ENCODE data around the gene PREB. TPM values are rescaled to one million over a fixed set of nuclear protein-coding genes. Genes with fewer than 3 reads are reported as not detected.

The PREB gene
- total RNA-seq, 1 donor from 2014 or later = 40.4 TPM

GRCh38 chr2:27154488-27154887 is 20.1 kb upstream of the PREB start:
- DNase-seq (ENCODE audit: low spot score) = no peak
- intact Hi-C loops (cut with DNase I) = no loop called here

GRCh38 chr2:27152796-27153464 is 18.5 kb upstream of the PREB start:
- intact Hi-C loops (cut with DNase I) = no loop called here
- no peak for DNase-seq (ENCODE audit: low spot score)

GRCh38 chr2:27152102-27152795 is 17.8 kb upstream of the PREB start:
- intact Hi-C loops (cut with DNase I) = no loop called here
- no peak for DNase-seq (ENCODE audit: low spot score)

GRCh38 chr2:27150639-27151230 is 16.3 kb upstream of the PREB start:
- DNase-seq (ENCODE audit: low spot score) = no peak
- intact Hi-C loops (cut with DNase I) = no loop called here

GRCh38 chr2:27149570-27150405 is 15.4 kb upstream of the PREB start:
- intact Hi-C loops (cut with DNase I) = no loop called here
- DNase-seq (ENCODE audit: low spot score) = no peak

GRCh38 chr2:27148801-27149439 is 14.5 kb upstream of the PREB start, which contains the start of gene TCF23:
TCF23 (plus strand) TSS chr2:27149004; CDS start chr2:27149134, 130 bp downstream.
- DNase-seq (ENCODE audit: low spot score) = peak; percentile 69
- intact Hi-C loops (cut with DNase I) = no loop called here

- no peak for DNase-seq (ENCODE audit: low spot score)
- intact Hi-C loops (cut with DNase I) = no loop called here
Observed at GRCh38 chr2:27147935-27148334, 13.5 kb upstream of the PREB start.

- intact Hi-C loops (cut with DNase I) = no loop called here
- no peak for DNase-seq (ENCODE audit: low spot score)
Observed at GRCh38 chr2:27145682-27146081, 11.2 kb upstream of the PREB start.

- no peak for DNase-seq (ENCODE audit: low spot score)
- intact Hi-C loops (cut with DNase I) = no loop called here
Observed at GRCh38 chr2:27143285-27143684, 8.8 kb upstream of the PREB start.

GRCh38 chr2:27139310-27139709 is 4.9 kb upstream of the PREB start, which contains the start of gene PRR30:
PRR30 (minus strand) TSS chr2:27139410; CDS start chr2:27138329, 1,081 bp downstream.
- no peak for DNase-seq (ENCODE audit: low spot score)
- intact Hi-C loops (cut with DNase I) = no loop called here

GRCh38 chr2:27138111-27138510 is 3.7 kb upstream of the PREB start:
- DNase-seq (ENCODE audit: low spot score) = no peak
- intact Hi-C loops (cut with DNase I) = no loop called here

GRCh38 chr2:27137322-27137935 is 3.0 kb upstream of the PREB start:
- no peak for DNase-seq (ENCODE audit: low spot score)
- intact Hi-C loops (cut with DNase I) = no loop called here

- intact Hi-C loops (cut with DNase I) = no loop called here
- DNase-seq (ENCODE audit: low spot score) = no peak
Observed at GRCh38 chr2:27136751-27137150, 2.3 kb upstream of the PREB start.

- intact Hi-C loops (cut with DNase I) = loop anchor here (2.0 kb wide), 1 partner anchor 77 kb away; the partner anchor contains the start of genes ATRAID and SLC5A6
Observed at GRCh38 chr2:27135478-27135955, 1.1 kb upstream of the PREB start.

GRCh38 chr2:27134781-27135477 is 493 bp upstream of the PREB start:
- no peak for DNase-seq (ENCODE audit: low spot score)
- intact Hi-C loops (cut with DNase I) = loop anchor here (2.0 kb wide), 1 partner anchor 78 kb away; the partner anchor contains the start of genes ATRAID and SLC5A6

More at GRCh38 chr2:27135478-27135955, 1.1 kb upstream of the PREB start:
- no peak for DNase-seq (ENCODE audit: low spot score)

GRCh38 chr2:27133195-27133875 is 1.1 kb downstream of the PREB start:
- no peak for DNase-seq (ENCODE audit: low spot score)
- intact Hi-C loops (cut with DNase I) = no loop called here

- DNase-seq (ENCODE audit: low spot score) = no peak
- intact Hi-C loops (cut with DNase I) = no loop called here
Observed at GRCh38 chr2:27131429-27131828, 3.0 kb downstream of the PREB start.

- intact Hi-C loops (cut with DNase I) = no loop called here
- no peak for DNase-seq (ENCODE audit: low spot score)
Observed at GRCh38 chr2:27130396-27130795, 4.0 kb downstream of the PREB start.
